SIG-M5 (cell line): Measurements from ENCODE around the gene CLEC10A.
"Not testable (repeated sequence)": the region's sequence is repeated elsewhere in the genome, so short reads cannot be mapped to it uniquely, and the experiment has no call there.

Source experiments
- DNase-seq: peaks from one replicate; lab custom pipeline; 2025; lab: John Stamatoyannopoulos, UW

The CLEC10A gene

DNA sequence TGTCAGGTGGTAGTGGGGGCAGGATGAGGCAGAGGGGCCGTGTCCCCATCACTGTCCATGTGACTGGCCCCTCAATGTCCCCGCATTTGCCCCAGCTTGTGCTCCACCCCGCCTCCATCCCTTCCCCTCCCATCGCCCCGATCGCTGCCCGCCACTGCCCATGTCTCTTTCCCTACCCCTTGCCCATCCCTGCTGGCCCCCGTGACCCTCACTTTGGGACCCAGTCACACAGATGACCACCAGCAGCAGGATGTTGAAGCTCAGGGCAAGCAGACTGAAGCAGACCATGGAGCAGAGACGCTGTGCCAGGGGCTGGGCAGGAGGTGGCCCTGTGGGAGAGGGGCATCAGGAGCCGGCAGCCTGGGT is 28.5 kb upstream of the CLEC10A start:
- DNase-seq = no peak

DNA sequence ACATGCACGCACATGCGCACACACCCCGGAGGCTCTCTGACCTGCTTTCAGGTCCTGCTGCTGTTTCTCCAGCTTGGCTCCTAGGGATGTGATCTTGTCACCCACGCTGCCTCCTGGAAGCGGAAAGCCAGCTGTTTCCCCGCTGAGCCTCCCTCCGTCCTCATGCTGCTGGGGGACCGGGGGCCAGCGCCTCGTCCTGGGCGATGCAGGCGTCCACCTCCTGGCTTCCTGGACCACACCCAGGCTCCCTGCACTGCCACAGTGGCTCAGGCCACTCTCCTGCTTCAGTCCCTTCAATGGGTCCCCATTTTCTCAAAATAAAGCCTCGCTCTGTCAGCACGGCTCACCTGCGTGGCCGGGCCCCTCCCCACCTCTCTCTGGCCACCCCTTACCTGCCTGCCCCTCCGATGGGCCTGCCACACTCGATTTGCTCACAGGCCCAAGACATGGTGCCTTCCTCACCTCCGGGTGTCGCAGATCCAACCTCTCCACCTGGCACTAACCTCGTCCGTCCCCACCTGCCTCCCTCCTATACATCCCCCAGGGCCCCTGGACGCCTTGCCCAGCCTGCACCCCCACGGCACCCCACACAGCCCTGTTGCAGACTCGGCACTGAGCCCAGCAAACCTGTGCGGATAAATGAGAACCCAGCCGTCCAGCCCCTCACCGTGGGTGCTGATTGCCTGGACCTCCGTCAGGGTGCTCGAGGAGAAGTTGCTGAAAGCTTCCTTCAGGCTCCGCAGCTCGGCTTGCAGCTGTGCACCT is 27.9 kb upstream of the CLEC10A start:
- no peak for DNase-seq

DNA sequence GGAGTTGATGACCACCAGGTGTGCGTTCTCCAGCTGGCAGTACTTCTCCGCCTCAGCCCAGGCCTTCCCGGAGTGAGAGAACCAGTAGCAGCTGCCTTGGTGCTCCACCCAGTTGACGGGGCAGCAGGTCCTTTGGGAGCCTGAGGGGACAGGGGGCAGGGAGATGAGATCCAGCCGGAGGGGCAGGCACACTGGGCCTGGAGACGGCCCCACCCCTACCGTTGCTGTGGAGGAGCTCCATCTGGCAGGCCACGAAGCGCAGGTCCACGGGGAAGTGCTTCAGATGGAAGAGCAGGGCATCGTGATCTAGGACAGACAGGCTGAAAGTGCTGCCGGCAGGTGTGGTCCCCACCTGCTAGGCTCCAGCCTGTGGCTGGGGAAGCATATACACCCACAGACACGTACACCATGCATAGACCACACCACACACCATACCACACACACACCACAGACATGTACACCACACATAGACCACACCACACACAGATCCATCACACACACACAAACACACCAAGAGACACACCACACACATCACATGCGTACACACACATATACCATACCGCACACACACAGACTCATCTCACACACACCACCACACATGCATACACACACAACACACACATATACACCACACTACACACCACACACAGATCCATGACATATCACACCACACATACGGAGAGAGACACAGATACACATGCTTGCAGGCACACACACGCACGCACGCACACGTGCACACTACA is 27.1 kb upstream of the CLEC10A start:
- DNase-seq = no peak

DNA sequence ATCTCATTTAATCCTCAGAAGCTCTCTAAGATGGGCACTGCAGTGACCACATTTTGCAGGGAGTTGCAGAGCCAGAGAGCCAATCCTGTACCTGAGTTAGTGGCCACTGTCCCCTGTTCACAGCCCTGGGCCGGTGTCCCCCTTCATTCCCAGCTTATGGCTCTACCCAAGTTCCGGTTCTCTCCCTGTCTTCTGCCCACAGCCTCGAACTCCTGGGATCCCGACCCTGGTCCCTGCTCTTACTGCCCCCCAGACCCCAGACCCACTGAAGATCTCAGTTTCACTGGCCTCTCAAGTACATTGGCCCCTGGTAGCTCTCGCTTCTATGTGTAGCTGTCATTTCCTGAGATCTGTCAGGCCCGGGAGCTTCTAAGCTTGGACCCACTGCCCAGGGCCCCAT is 22.4 kb upstream of the CLEC10A start:
- no peak for DNase-seq

DNA sequence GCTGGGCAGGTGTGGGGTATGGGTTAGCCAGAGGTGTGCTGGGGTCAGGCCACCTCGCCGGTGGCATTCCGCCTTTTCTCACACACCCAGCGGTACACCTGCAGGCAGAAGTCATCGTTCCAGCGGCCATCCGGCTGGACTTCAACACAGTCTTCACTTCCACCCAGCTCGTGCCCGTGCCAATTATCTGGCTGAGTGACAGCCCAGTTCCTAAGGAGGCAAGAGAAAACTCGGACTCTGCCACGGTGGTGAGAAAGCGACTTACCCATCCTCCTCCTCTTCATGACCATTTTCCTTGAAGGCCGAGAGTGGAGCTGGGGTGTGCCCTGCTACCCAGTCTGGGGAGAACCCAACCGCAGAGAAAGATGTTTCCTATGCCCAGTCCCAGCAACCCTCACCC is 21.5 kb upstream of the CLEC10A start:
- no peak for DNase-seq

DNA sequence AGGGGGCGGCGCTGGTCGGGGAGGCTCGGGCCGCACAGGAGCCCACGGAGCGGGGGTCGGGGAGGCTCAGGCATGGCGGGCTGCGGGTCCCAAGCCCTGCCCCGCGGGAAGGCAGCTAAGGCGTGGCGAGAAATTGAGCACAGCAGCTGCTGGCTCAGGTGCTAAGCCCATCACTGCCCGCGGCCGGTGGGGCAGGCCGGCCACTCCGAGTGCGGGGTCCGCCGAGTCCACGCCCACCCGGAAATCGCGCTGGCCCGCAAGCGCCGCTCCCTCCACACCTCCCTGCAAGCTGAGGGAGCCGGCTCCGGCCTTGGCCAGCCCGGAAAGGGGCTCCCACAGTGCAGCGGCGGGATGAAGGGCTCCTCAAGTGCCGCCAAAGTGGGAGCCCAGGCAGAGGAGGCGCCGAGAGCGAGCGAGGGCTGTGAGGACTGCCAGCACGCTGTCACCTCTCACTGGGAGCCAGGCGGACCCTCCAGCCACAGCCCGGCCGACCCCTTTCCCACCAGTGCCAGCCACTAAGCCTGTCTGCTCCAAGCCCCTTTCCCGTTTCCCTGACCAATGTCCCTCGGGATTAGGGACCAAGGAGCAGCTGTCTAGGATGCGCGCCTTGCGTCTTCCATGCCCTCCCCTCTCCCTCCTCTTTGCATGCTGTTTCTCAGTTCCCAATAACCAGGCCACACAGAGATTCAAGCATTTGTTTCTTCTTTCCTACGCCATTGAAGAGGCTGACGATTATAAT is 20.8 kb upstream of the CLEC10A start:
- not testable (repeated sequence) for DNase-seq

DNA sequence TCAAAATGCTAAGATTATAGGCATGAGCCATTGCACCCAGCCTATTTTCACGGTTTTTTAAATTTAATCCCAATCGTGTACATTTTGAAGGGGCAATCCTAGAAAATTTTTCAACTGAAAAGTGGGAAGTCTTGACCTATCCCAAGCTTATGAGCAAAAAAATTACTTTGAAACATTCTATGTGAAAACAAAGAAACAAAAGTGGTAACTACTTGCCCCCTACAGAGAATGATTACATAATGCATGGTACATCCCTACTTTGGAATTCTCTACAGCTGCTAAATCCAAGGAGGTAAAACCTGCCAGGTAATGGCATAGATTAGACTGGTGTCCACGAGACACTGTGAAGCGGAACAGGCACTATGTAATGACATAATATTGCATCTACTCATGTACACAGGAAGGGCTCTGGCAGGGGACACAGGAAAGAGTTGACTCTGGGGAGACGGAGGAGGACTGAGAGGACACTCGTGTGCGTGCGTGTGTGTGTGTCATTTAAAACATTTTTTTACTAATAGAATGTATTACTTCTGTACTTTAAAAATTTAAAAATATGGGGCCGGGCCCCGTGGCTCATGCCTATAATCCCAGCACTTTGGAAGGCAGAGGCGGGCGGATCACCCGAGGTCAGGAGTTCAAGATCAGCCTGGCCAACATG is 18.9 kb upstream of the CLEC10A start:
- DNase-seq = no peak

DNA sequence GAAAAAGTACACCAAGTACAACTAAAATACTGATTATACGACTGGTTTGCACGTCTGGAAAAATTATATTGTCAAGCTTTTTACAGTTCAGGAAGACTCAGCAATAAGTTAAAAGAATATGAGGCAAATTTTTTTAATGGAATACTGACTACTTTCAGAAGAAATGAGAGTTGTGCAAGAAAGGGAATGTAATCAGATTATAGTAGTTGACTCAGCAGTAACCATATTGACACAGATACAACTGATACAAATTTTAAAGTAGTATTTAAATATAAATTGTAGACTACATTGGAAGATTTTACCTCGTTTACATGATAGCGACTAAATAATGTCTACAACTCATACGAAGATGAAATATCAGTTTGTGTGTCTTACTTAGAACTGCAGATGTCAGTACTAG is 17.9 kb upstream of the CLEC10A start:
- no peak for DNase-seq

DNA sequence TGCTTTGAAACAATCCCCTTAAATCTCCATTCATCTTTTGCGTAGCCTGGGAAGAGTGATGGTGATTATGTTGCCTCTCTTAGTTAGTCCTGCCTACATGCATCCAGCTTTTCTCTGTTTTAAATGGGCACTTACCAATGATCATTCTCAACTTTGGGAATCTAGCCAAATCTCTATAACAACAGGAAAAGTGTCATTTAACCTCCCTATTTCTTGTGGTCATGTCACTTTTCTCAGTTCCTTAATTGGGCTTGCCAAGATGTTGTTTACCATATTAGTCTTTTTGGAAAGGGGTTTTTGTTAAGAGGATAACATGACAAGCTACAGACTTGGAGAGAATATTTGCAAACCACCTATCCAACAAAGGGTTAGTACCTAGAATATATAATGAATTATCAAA is 15.6 kb upstream of the CLEC10A start:
- DNase-seq = no peak

DNA sequence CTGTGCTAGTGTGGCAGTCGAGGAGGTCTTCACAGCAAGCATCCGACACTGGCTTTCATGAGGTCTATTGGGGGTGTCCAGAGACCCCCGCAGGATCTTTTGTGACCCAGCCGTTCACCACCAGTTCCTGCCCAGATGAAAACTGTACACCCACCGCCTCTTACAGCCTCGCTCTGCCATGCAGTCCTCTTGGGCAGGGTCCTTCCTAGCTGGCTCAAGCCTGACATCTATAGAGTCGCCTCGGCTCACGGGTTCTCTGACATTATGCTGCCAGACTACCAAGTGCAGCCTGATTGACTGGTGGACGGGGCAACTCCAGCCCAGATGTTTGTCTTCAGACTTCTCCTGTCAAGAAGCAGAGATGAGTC is 14.6 kb upstream of the CLEC10A start:
- DNase-seq = no peak

DNA sequence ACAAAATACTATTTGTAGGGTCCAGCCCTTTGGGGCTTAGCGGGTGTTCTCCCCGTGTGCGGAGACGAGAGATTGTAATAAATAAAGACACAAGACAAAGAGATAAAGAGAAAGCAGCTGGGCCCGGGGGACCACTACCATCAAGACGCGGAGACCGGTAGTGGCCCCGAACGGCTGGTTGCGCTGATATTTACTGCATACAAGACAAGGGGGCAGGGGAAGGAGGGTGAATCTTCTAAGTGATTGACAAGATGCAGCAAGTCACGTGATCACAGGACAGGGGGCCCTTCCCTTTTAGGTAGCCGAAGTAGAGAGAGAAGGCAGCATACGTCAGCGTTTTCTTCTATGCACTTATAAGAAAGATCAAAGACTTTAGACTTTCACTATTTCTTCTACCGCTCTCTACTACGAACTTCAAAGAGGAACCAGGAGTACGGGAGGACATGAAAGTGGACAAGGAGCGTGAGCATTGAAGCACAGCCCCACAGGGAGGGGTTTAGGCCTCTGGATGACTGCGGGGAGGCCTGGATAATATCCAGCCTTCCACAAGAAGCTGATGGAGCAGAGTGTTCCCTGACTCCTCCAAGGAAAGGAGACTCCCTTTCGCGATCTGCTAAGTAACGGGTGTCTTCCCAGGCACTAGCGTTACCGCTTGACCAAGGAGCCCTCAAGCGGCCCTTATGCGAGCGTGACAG is 11.4 kb upstream of the CLEC10A start:
- DNase-seq = not testable (repeated sequence)

DNA sequence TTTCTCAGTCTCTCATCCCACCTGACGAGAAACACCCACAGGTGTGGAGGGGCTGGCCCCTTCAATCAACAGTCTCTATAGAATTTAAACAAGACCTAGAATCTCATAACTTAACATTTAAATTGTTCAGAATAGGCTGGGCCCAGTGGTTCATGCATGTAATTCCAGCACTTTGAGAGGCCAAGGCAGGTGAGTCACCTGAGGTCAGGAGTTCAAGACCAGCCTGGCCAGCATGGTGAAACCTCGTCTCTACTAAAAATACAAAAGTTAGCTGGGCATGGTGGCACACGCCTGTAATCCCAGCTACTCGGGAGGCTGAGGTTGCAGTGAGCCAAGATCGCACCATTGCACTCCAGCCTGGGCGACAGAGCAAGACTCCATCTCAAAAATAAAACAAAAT is 9.5 kb upstream of the CLEC10A start:
- DNase-seq = not testable (repeated sequence)

DNA sequence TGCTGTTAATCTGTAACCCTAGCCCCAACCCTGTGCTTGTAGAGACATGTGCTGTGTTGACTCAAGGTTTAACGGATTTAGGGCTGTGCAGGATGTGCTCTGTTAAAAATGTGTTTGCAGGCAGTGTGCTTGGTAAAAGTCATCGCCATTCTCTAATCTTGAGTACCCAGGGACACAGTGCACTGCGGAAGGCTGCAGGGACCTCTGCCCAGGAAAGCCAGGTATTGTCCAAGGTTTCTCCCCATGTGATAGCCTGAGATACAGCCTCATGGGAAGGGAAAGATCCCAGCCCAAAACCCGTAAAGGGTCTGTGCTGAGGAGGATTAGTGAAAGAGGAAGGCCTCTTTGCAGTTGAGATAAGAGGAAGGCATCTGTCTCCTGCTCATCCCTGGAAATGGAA is 8.4 kb upstream of the CLEC10A start:
- DNase-seq = not testable (repeated sequence)

DNA sequence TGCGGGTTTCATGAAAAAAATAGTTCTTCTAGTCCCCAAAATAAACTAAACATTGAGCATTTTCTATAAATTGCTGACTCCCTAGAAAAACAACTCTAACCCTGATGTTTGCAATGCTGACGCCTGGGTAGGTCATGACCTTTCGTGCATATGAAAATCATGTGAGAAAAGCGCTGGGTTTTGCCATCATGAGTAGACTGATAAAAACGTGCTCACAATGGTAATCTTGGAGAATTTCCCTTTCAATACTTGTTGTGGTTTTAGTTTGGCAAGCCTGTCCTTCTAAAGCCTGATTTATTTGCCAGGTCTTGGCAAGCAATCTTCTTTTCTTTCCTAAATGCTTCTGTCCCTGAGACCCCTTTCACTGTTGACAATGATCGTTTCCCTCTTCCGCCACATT is 4.0 kb upstream of the CLEC10A start:
- no peak for DNase-seq

DNA sequence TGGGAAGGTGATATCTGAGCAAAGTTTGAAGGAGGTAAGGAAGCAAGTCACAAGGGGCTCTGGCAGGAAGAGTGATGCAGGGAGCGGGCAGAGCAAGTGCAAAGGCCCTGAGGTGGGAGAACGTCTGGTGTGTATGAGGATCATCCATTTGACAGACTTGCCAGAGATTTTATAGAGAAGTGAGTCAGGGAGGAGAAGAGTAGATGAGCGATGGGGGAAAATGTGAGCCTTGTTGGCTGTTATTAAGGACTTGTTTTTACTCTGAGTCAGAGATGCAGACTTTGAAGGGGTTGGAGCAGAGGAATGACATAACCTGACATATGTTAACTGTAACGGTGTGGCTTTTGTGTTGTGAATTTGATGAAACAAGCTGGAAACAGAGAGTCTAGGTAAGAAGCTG is 3.5 kb upstream of the CLEC10A start:
- no peak for DNase-seq

DNA sequence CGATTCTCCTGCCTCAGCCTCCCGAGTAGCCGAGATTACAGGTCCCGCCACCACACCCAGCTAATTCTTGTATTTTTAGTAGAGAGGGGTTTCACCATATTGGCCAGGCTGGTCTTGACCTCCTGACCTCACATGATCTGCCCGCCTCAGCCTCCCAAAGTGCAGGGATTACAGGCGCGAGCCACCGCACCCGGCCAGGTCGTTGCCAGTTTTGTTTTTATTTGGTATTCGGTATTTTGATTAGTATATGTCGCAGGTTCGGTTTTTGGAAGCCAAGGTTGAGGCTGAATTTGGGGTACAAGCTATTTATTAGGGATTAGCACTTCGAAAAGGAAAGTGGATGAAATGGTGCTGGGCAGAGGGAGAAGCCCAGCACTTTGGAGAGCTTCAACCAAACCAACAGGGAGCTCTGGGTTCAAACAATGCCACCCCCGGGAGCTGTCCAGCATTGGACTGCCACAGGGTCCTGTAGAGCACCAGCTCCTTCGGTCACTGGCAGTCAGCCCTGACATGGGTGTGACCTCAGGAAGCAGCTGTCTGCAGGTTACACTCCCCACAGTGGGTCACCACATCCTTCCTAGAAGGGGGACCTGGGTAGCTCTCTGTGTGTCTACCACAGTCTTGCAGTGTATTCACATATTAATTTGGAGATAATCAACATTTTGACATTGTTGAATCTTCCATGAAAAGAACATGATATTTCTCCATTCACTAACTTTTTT is 1.5 kb upstream of the CLEC10A start:
- no peak for DNase-seq

DNA sequence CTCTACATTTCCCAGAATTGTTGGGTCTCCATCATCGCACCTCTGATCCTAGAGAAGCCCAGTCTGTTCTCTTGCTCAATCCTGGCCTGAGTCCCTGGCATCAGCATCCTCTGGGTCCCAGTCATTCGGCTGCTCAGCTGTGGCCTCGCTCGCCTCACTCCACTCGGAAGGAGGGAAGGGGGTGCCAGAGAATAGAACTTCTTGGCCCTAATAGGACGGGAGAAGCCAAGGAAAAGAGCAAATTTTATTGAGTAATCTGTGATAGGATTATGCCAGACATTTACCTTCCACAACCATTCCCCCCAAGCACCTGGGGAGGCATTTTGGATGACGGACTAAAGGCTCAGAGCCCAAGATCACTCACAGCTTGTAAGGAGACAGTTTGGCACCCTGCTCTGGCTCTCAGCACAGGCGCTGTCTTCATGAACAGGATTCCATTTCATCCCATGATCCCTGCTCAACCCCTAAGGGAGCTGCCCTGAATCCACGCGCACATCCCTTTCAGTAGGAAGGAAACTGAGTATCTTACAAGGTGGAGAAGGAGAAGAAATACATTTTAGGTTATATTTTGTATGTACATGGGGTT is 498 bp upstream of the CLEC10A start:
- DNase-seq = no peak

DNA sequence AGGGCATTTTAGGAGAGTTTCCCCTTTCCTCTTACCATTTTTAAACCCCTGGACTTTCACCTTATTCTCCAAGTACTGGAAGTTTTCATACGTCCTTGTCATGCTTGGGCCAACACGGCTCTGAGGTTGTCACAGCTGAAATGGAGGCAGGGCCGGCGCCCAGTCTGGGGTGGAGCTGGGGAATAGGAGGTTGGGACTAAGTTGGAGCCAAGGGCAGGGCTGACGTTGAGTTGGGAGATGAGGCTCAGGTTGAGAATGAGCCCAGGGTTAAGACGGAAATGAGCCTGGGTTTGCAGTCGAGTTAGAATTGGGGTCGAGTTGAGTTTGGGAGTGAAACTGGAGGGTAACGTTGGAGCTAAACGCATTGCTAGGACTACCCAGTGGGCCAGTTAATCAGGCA is 1.3 kb downstream of the CLEC10A start:
- no peak for DNase-seq

DNA sequence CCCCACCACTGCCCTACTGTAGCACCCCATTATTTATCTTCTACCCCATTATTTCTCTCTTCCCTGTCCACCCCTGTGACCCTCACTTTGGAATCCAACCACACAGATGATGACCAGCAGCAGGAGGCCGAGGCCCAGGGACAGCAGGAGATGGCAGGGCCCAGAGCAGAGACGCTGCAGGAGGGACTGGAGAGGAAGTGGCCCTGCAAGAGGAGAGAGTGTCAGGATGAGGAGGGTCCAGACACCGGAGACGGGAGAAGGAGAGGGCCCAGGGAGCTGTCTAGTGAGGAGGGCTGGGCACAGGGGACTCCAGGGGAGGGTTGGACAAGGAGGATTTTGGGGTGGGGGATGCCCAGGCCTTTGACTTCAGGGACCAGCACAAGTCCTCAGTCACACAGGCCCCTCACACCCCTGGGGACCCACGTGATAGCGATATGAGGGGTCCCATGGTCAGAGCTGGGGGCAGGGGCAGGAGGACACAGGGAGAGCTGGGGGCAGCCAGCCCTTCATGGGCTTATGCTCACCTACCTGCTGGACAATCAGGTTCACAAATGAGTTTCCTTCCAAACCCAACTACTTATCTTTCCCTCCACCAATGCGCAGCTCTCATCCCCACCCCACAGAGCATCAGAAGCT is 2.0 kb downstream of the CLEC10A start:
- DNase-seq = no peak

DNA sequence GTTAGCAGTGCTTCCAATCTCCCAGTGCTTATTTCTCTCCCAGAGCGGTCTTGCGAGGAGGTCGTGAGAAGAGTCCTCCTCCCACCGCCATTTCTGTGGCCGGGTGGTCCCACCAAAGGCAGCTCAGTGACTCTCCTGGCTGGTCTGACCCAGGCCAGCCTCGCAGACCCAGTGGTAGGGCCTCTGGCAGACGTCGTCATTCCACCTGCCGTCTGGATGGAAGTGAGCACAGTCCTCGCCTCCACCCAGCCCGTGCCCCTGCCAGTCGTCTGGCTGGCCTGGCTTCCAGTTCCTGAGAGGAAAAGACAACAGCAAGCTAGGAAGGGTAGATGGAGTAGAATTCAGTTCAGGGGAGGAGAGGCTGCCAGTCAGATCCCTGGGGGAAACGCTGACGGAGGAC is 5.1 kb downstream of the CLEC10A start:
- no peak for DNase-seq
